Memory B cell (primary cell): Measurements from ENCODE around the gene PPP2R2B.
A peak's percentile ranks its signal among the peaks of the same experiment; 100 is the strongest.
"Not testable (repeated sequence)": the region's sequence is repeated elsewhere in the genome, so short reads cannot be mapped to it uniquely, and the experiment has no call there.

Source experiments
- ATAC-seq: fragments of 150-1000 bp; cut with Tn5 transposase; 2 replicates; pipeline ENCODE4 v1.10.0; 2021; ENCODE audit warnings: low read depth, mild to moderate bottlenecking, moderate library complexity
- DNase-seq, 2 donors: peaks; one replicate each; pipeline ENCODE4 v3.0.0; 2022; ENCODE audit warnings: low spot score in 2 of 2
- H3K27ac Mint-ChIP-seq: one replicate; pipeline ENCODE4 v1.8.0; 2022; ENCODE audit warnings: mild to moderate bottlenecking, moderate library complexity, mixed read lengths
- H3K27me3 Mint-ChIP-seq: one replicate; pipeline ENCODE4 v1.8.0; 2022; ENCODE audit warnings: mixed read lengths
- H3K36me3 Mint-ChIP-seq: one replicate; pipeline ENCODE4 v1.8.0; 2022; ENCODE audit warnings: mild to moderate bottlenecking, mixed read lengths
- H3K4me1 Mint-ChIP-seq: one replicate; pipeline ENCODE4 v1.8.0; 2022; ENCODE audit warnings: mixed read lengths
- H3K4me3 Mint-ChIP-seq: one replicate; pipeline ENCODE4 v1.8.0; 2022; ENCODE audit warnings: mild to moderate bottlenecking, moderate library complexity, mixed read lengths
- H3K9me3 Mint-ChIP-seq: one replicate; pipeline ENCODE4 v1.8.0; 2022; ENCODE audit warnings: mixed read lengths

The PPP2R2B gene

GRCh38 chr5:146562461-146562860, 316.1 kb downstream of the PPP2R2B start:
- Mint-ChIP-seq H3K27ac (no peak overlapping the region), H3K9me3 (peaks cover 1% of the 10 kb centered on the region), H3K36me3 (no peaks in the 10 kb centered on the region), H3K27me3 (peaks cover 7% of the 10 kb centered on the region), H3K4me3 (no peak overlapping the region), H3K4me1 (peaks cover 4% of the 10 kb centered on the region)
- no peak for ATAC-seq
- DNase-seq = no peak

- Mint-ChIP-seq H3K9me3 (peaks cover 1% of the 10 kb centered on the region), H3K36me3 (no peaks in the 10 kb centered on the region)
- no peak for ATAC-seq
These were observed 316.8 kb downstream of the PPP2R2B start for GRCh38 chr5:146561711-146562110.

GRCh38 chr5:146560205-146560812, 318.2 kb downstream of the PPP2R2B start:
- H3K4me1 Mint-ChIP-seq = no peaks in the 10 kb centered on the region
- no peak for ATAC-seq
- H3K9me3 Mint-ChIP-seq = peaks cover 1% of the 10 kb centered on the region
- no peak overlapping the region for H3K4me3 Mint-ChIP-seq
- no peak overlapping the region for H3K27ac Mint-ChIP-seq
- DNase-seq = no peak
- peaks cover 7% of the 10 kb centered on the region for H3K27me3 Mint-ChIP-seq
- no peaks in the 10 kb centered on the region for H3K36me3 Mint-ChIP-seq

More at GRCh38 chr5:146561711-146562110, 316.8 kb downstream of the PPP2R2B start:
- no peak overlapping the region for H3K27ac Mint-ChIP-seq
- DNase-seq = no peak
- H3K4me3 Mint-ChIP-seq = no peak overlapping the region
- H3K27me3 Mint-ChIP-seq = peaks cover 7% of the 10 kb centered on the region
- peaks cover 4% of the 10 kb centered on the region for H3K4me1 Mint-ChIP-seq

- ATAC-seq, H3K27me3 Mint-ChIP-seq, DNase-seq, H3K9me3 Mint-ChIP-seq, H3K4me3 Mint-ChIP-seq, H3K36me3 Mint-ChIP-seq, H3K4me1 Mint-ChIP-seq, H3K27ac Mint-ChIP-seq: not testable (repeated sequence)
These were observed 321.7 kb downstream of the PPP2R2B start for GRCh38 chr5:146556884-146557283.

GRCh38 chr5:146553446-146553845, 325.1 kb downstream of the PPP2R2B start:
- peaks cover 3% of the 10 kb centered on the region for H3K27me3 Mint-ChIP-seq
- peaks cover 1% of the 10 kb centered on the region for H3K9me3 Mint-ChIP-seq
- DNase-seq (no peak), ATAC-seq (no peak)
- no peaks in the 10 kb centered on the region for H3K36me3 Mint-ChIP-seq
- H3K4me1 Mint-ChIP-seq = no peaks in the 10 kb centered on the region
- H3K4me3 Mint-ChIP-seq = no peak overlapping the region
- no peak overlapping the region for H3K27ac Mint-ChIP-seq

GRCh38 chr5:146549615-146550014, 328.9 kb downstream of the PPP2R2B start:
- Mint-ChIP-seq H3K36me3 (no peaks in the 10 kb centered on the region), H3K27me3 (no peaks in the 10 kb centered on the region), H3K27ac (no peak overlapping the region), H3K9me3 (no peaks in the 10 kb centered on the region), H3K4me3 (no peak overlapping the region), H3K4me1 (no peaks in the 10 kb centered on the region)
- no peak for ATAC-seq
- no peak for DNase-seq

GRCh38 chr5:146548781-146549449, 329.6 kb downstream of the PPP2R2B start:
- Mint-ChIP-seq H3K4me1 (no peaks in the 10 kb centered on the region), H3K27ac (no peak overlapping the region), H3K36me3 (no peaks in the 10 kb centered on the region), H3K9me3 (no peaks in the 10 kb centered on the region), H3K4me3 (no peak overlapping the region), H3K27me3 (no peaks in the 10 kb centered on the region)
- no peak for DNase-seq
- ATAC-seq = no peak

- ATAC-seq = no peak
- H3K36me3 Mint-ChIP-seq = no peaks in the 10 kb centered on the region
These were observed 334.3 kb downstream of the PPP2R2B start for GRCh38 chr5:146544232-146544631.

GRCh38 chr5:146541958-146542849, 336.4 kb downstream of the PPP2R2B start:
- peaks cover 4% of the 10 kb centered on the region for H3K27me3 Mint-ChIP-seq
- no peak overlapping the region for H3K27ac Mint-ChIP-seq
- H3K4me3 Mint-ChIP-seq = no peak overlapping the region
- no peaks in the 10 kb centered on the region for H3K9me3 Mint-ChIP-seq
- peak; percentile 40 to 57 for DNase-seq
- no peaks in the 10 kb centered on the region for H3K36me3 Mint-ChIP-seq
- H3K4me1 Mint-ChIP-seq = peaks cover 3% of the 10 kb centered on the region
- ATAC-seq = peak; percentile 73

More at GRCh38 chr5:146544232-146544631, 334.3 kb downstream of the PPP2R2B start:
- H3K9me3 Mint-ChIP-seq = no peaks in the 10 kb centered on the region
- H3K4me1 Mint-ChIP-seq = peaks cover 3% of the 10 kb centered on the region
- H3K27me3 Mint-ChIP-seq = peaks cover 4% of the 10 kb centered on the region
- DNase-seq = no peak
- H3K4me3 Mint-ChIP-seq = no peak overlapping the region
- no peak overlapping the region for H3K27ac Mint-ChIP-seq

- DNase-seq (no peak), ATAC-seq (no peak)
- no peak overlapping the region for H3K4me3 Mint-ChIP-seq
- H3K36me3 Mint-ChIP-seq = no peaks in the 10 kb centered on the region
- no peak overlapping the region for H3K27ac Mint-ChIP-seq
- peaks cover 3% of the 10 kb centered on the region for H3K4me1 Mint-ChIP-seq
- H3K27me3 Mint-ChIP-seq = peaks cover 7% of the 10 kb centered on the region
- no peaks in the 10 kb centered on the region for H3K9me3 Mint-ChIP-seq
These were observed 338.1 kb downstream of the PPP2R2B start for GRCh38 chr5:146540414-146540813.

GRCh38 chr5:146539973-146540372, 338.6 kb downstream of the PPP2R2B start:
- no peak overlapping the region for H3K27ac Mint-ChIP-seq
- H3K4me1 Mint-ChIP-seq = peaks cover 3% of the 10 kb centered on the region
- peaks cover 7% of the 10 kb centered on the region for H3K27me3 Mint-ChIP-seq
- DNase-seq = no peak
- no peaks in the 10 kb centered on the region for H3K9me3 Mint-ChIP-seq
- H3K36me3 Mint-ChIP-seq = no peaks in the 10 kb centered on the region
- ATAC-seq = no peak
- no peak overlapping the region for H3K4me3 Mint-ChIP-seq

- ATAC-seq = no peak
- H3K36me3 Mint-ChIP-seq = no peaks in the 10 kb centered on the region
- DNase-seq = no peak
- H3K27me3 Mint-ChIP-seq = peaks cover 7% of the 10 kb centered on the region
- no peak overlapping the region for H3K4me3 Mint-ChIP-seq
- peaks cover 3% of the 10 kb centered on the region for H3K4me1 Mint-ChIP-seq
- H3K27ac Mint-ChIP-seq = no peak overlapping the region
- H3K9me3 Mint-ChIP-seq = no peaks in the 10 kb centered on the region
These were observed 340.1 kb downstream of the PPP2R2B start for GRCh38 chr5:146538432-146538831.

- Mint-ChIP-seq H3K36me3 (no peaks in the 10 kb centered on the region), H3K9me3 (no peaks in the 10 kb centered on the region)
These were observed 344.7 kb downstream of the PPP2R2B start for GRCh38 chr5:146533882-146534281.

GRCh38 chr5:146533260-146533857, 345.2 kb downstream of the PPP2R2B start:
- H3K4me3 Mint-ChIP-seq = no peak overlapping the region
- no peak overlapping the region for H3K27ac Mint-ChIP-seq
- H3K9me3 Mint-ChIP-seq = no peaks in the 10 kb centered on the region
- DNase-seq (peak; percentile 45 to 46), ATAC-seq (peak; percentile 81)
- peaks cover 3% of the 10 kb centered on the region for H3K27me3 Mint-ChIP-seq
- peaks cover 4% of the 10 kb centered on the region for H3K4me1 Mint-ChIP-seq
- no peaks in the 10 kb centered on the region for H3K36me3 Mint-ChIP-seq

More at GRCh38 chr5:146533882-146534281, 344.7 kb downstream of the PPP2R2B start:
- Mint-ChIP-seq H3K27ac (no peak overlapping the region), H3K27me3 (peaks cover 3% of the 10 kb centered on the region), H3K4me1 (peaks cover 4% of the 10 kb centered on the region), H3K4me3 (no peak overlapping the region)
- DNase-seq (no peak), ATAC-seq (no peak)
